Measurements from ENCODE around the gene ANKRD12.

Gene ANKRD12

DNA sequence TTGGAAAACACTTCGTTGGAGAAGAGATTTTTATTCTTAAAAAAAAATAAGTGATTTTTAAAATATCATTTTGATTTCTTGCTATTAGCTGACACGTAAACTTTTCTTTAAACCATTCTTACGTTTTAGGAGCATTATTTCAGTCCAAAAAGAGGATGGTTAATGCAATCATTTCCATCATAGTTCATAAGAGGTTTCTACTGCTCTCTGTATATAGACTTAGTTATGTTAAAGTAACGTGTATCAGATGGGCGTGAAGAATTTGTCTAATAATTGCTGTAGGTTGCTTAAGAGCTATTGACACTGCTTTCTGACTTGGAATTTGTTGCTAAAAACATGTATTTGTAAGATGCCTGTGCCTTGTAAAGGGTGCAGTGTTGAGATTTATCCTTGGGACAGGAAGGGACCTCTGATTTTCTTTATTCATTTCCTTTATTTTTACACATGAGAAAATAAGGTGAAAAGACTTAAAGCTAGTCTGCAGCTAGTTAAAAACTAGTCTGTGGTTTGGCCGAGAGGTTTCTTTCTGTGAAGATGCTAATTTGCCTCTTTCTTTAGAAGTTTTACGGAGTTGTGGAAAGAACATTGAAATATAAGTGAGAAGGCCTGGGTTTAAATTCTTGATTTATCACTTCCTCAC, 2.9 kb downstream of the ANKRD12 start:
- Histone ChIP-seq H3K4me3 (ENCODE audit: low read length in 2 of 2) (peak overlapping the region in 1 of 2 donors; percentile 59), H3K27me3 (ENCODE audit: control insufficient read depth in 2 of 2, insufficient read depth in 2 of 2, low read length in 2 of 2) (no peaks in the 10 kb centered on the region), H3K36me3 (ENCODE audit: control insufficient read depth in 2 of 2, insufficient read depth in 2 of 2, low read length in 2 of 2) (no peaks in the 10 kb centered on the region), H3K9me3 (ENCODE audit: control insufficient read depth in 2 of 2, low read length in 2 of 2) (no peaks in the 10 kb centered on the region), H3K9ac (ENCODE audit: low read depth in 1 of 2, low read length in 2 of 2) (peak overlapping the region in 1 of 2 donors; percentile 28), H3K4me1 (ENCODE audit: control insufficient read depth in 2 of 2, insufficient read depth in 2 of 2, low read length in 2 of 2) (peaks cover 22 to 41% of the 10 kb centered on the region in 2 donors), H3K27ac (ENCODE audit: low read depth in 2 of 2, low read length in 2 of 2) (no peak overlapping the region)

DNA sequence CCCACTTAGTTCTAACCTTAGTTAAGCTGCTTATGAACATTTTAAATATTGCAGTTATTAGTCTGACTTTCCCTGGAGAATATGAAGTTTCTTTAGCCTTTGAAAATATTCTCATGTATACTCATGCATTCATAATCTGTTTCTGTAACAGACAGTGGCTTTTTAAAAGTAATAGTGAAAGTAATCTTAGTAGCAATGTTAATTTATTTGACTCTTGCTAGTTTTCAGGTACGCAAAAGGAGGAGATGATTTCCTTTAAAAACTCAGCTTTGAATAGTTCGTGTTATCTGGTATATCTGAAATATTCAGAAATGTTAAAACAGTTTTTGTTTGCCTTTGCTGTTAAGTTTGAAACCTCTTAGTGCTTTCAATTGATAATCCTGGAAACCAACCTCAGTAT, 3.8 kb downstream of the ANKRD12 start:
- Histone ChIP-seq H3K9ac (ENCODE audit: low read depth in 1 of 2, low read length in 2 of 2) (peak overlapping the region in 1 of 2 donors; percentile 28), H3K4me1 (ENCODE audit: control insufficient read depth in 2 of 2, insufficient read depth in 2 of 2, low read length in 2 of 2) (peaks cover 14 to 32% of the 10 kb centered on the region in 2 donors)

DNA sequence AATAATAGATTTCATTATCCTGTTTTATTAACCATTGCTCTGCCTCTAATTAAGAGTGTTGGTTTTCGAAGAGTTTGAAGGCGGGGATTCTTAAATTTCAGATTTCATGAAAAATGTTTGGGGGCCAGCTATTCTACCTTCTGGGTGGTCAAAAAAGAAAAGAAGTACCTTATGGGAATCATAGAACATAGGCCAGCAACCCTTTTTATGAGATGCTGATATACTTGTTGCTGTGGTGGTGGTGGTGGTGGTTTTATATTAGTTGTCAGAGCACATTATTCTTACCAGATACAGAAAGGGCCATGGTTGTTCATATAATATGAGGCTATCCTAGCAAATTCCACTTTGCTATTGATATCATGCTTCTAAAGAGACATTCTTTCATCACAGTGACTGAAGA, 4.4 kb downstream of the ANKRD12 start:
- Histone ChIP-seq H3K9ac (ENCODE audit: low read depth in 1 of 2, low read length in 2 of 2) (no peak overlapping the region), H3K4me3 (ENCODE audit: low read length in 2 of 2) (no peak overlapping the region), H3K4me1 (ENCODE audit: control insufficient read depth in 2 of 2, insufficient read depth in 2 of 2, low read length in 2 of 2) (peaks cover 8 to 27% of the 10 kb centered on the region in 2 donors)

More for the DNA sequence above, 3.8 kb downstream of the ANKRD12 start:
- Histone ChIP-seq H3K36me3 (ENCODE audit: control insufficient read depth in 2 of 2, insufficient read depth in 2 of 2, low read length in 2 of 2) (no peaks in the 10 kb centered on the region), H3K27ac (ENCODE audit: low read depth in 2 of 2, low read length in 2 of 2) (no peak overlapping the region), H3K27me3 (ENCODE audit: control insufficient read depth in 2 of 2, insufficient read depth in 2 of 2, low read length in 2 of 2) (no peaks in the 10 kb centered on the region), H3K9me3 (ENCODE audit: control insufficient read depth in 2 of 2, low read length in 2 of 2) (no peaks in the 10 kb centered on the region), H3K4me3 (ENCODE audit: low read length in 2 of 2) (peak overlapping the region in 1 of 2 donors; percentile 59)

DNA sequence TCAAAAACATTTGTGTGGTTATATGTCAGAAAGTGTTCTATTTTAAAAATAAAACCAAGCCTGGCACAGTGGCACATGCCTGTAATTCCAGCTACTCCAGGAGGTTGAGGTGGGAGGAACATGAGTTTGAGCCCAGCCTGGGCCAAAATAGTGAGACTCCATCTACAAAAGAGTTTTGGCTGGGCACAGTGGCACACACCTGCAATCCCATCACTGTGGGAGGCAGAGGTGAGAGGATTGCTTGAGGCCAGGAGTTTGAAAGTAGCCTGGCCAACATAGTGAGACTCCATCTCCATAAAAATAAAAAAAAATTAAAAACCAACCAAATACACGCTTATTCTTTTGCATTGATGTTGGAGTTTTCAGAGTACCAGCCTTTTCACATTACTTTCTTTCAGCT, 9.6 kb downstream of the ANKRD12 start:
- Histone ChIP-seq H3K9me3 (ENCODE audit: control insufficient read depth in 2 of 2, low read length in 2 of 2) (no peaks in the 10 kb centered on the region), H3K4me1 (ENCODE audit: control insufficient read depth in 2 of 2, insufficient read depth in 2 of 2, low read length in 2 of 2) (peaks cover 3 to 10% of the 10 kb centered on the region in 2 donors), H3K27me3 (ENCODE audit: control insufficient read depth in 2 of 2, insufficient read depth in 2 of 2, low read length in 2 of 2) (no peaks in the 10 kb centered on the region), H3K9ac (ENCODE audit: low read depth in 1 of 2, low read length in 2 of 2) (no peak overlapping the region), H3K4me3 (ENCODE audit: low read length in 2 of 2) (no peak overlapping the region), H3K36me3 (ENCODE audit: control insufficient read depth in 2 of 2, insufficient read depth in 2 of 2, low read length in 2 of 2) (no peaks in the 10 kb centered on the region), H3K27ac (ENCODE audit: low read depth in 2 of 2, low read length in 2 of 2) (no peak overlapping the region)

More for the DNA sequence above, 4.4 kb downstream of the ANKRD12 start:
- H3K27me3 ChIP-seq (ENCODE audit: control insufficient read depth in 2 of 2, insufficient read depth in 2 of 2, low read length in 2 of 2), result no peaks in the 10 kb centered on the region
- H3K36me3 ChIP-seq (ENCODE audit: control insufficient read depth in 2 of 2, insufficient read depth in 2 of 2, low read length in 2 of 2), result no peaks in the 10 kb centered on the region
- H3K9me3 ChIP-seq (ENCODE audit: control insufficient read depth in 2 of 2, low read length in 2 of 2), result no peaks in the 10 kb centered on the region
- no peak overlapping the region for H3K27ac ChIP-seq (ENCODE audit: low read depth in 2 of 2, low read length in 2 of 2)

DNA sequence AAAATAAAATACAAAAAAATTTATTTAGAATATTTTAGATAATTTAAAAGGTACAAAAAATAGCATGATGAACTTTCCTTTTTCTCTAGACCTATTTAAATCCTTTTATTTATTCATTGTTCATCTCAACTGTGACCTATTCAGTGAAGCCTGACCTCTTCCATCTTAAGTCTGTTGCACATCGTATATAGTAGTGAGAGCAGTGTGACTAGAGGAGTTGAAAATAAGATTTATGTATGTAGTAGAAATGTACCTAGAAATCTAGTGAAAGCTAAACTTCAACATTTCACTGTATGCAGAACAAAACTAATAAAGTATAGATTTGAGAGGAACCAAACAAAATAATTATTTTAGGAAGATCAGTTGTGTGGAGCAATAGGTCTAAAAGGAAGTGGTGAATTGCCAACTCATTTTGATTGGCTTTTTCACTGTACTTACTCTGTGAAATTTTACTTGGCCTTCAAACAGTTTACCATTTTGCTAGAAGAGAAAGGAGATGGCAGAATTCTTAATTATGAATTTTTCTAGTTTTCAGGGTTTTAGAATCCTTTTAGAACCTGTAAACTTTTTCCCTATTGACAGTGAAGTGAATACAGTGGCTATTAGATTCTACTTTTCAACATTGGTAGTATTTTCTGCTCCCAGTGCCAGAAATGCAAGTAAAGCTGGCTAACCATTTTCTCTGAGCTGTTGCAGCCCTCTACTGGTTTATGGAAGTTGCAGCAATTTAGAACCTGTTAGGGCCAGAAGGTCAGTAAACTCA, 11.0 kb downstream of the ANKRD12 start:
- H3K4me1 ChIP-seq (ENCODE audit: control insufficient read depth in 2 of 2, insufficient read depth in 2 of 2, low read length in 2 of 2), result peaks cover 6 to 7% of the 10 kb centered on the region in 2 donors
- H3K9ac ChIP-seq (ENCODE audit: low read depth in 1 of 2, low read length in 2 of 2), result peak overlapping the region in 1 of 2 donors; percentile 10
- no peaks in the 10 kb centered on the region for H3K27me3 ChIP-seq (ENCODE audit: control insufficient read depth in 2 of 2, insufficient read depth in 2 of 2, low read length in 2 of 2)
- no peaks in the 10 kb centered on the region for H3K36me3 ChIP-seq (ENCODE audit: control insufficient read depth in 2 of 2, insufficient read depth in 2 of 2, low read length in 2 of 2)
- H3K9me3 ChIP-seq (ENCODE audit: control insufficient read depth in 2 of 2, low read length in 2 of 2), result no peaks in the 10 kb centered on the region
- H3K27ac ChIP-seq (ENCODE audit: low read depth in 2 of 2, low read length in 2 of 2), result no peak overlapping the region
- H3K4me3 ChIP-seq (ENCODE audit: low read length in 2 of 2), result no peak overlapping the region

DNA sequence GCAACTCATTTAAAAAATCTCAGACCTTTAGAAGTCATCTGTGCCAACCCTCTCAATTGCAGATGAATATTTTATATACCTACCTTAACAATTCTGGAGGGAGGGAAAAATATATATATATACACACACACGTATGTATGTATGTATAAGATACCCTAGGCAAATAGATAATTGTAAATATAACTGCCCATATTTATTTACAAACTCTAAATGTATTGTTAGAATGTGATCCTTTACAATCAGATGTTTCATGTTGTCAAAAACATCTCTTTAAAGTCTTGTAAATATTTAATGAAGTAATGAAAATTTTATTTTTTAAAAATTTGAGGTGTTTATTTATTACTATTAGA, 11.6 kb downstream of the ANKRD12 start:
- H3K36me3 ChIP-seq (ENCODE audit: control insufficient read depth in 2 of 2, insufficient read depth in 2 of 2, low read length in 2 of 2), result no peaks in the 10 kb centered on the region
- no peak overlapping the region for H3K4me3 ChIP-seq (ENCODE audit: low read length in 2 of 2)
- no peaks in the 10 kb centered on the region for H3K27me3 ChIP-seq (ENCODE audit: control insufficient read depth in 2 of 2, insufficient read depth in 2 of 2, low read length in 2 of 2)
- no peak overlapping the region for H3K9ac ChIP-seq (ENCODE audit: low read depth in 1 of 2, low read length in 2 of 2)
- H3K4me1 ChIP-seq (ENCODE audit: control insufficient read depth in 2 of 2, insufficient read depth in 2 of 2, low read length in 2 of 2), result peaks cover 6 to 7% of the 10 kb centered on the region in 2 donors
- H3K27ac ChIP-seq (ENCODE audit: low read depth in 2 of 2, low read length in 2 of 2), result no peak overlapping the region
- no peaks in the 10 kb centered on the region for H3K9me3 ChIP-seq (ENCODE audit: control insufficient read depth in 2 of 2, low read length in 2 of 2)

DNA sequence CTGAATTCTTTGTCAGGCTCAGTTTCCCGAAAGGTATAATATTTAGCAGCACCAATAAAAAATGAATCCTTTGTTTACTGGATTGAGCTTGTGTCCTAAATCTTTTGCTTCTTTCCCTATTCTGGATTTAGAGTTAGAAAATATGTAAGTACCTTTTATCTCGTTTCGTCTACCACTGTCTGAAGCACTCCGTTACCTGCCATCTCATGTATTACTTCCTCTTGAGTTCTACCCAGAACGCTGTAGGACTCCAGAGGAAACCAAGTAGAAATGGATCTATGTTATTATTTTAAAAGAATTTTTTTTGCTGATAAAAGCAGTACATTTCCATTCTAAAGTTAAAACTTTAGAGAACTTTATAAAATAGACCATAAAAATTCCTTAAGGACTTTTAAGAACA, 13.5 kb downstream of the ANKRD12 start:
- Histone ChIP-seq H3K27ac (ENCODE audit: low read depth in 2 of 2, low read length in 2 of 2) (no peak overlapping the region), H3K9ac (ENCODE audit: low read depth in 1 of 2, low read length in 2 of 2) (no peak overlapping the region), H3K27me3 (ENCODE audit: control insufficient read depth in 2 of 2, insufficient read depth in 2 of 2, low read length in 2 of 2) (no peaks in the 10 kb centered on the region), H3K36me3 (ENCODE audit: control insufficient read depth in 2 of 2, insufficient read depth in 2 of 2, low read length in 2 of 2) (no peaks in the 10 kb centered on the region), H3K9me3 (ENCODE audit: control insufficient read depth in 2 of 2, low read length in 2 of 2) (no peaks in the 10 kb centered on the region), H3K4me1 (ENCODE audit: control insufficient read depth in 2 of 2, insufficient read depth in 2 of 2, low read length in 2 of 2) (peaks cover 6 to 7% of the 10 kb centered on the region in 2 donors), H3K4me3 (ENCODE audit: low read length in 2 of 2) (no peak overlapping the region)

DNA sequence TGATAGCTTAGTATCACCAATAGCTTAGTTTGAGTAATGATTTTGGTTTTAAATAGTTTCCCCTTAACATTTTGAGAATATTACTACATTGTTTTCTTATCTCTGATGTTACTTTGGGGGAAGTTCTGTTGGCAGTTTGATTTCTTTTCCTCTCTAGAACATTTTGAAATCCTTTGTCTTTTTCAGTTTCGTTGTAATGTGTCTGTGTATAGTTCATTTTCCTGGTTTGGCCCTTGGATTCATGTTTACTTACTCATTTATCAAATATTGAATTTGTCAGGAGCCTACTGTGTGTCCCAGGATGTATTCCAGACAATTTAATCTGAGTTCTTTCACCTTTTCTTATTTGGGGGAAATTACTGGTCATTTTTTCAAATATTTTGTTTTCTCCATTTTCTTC, 16.7 kb downstream of the ANKRD12 start:
- H3K27me3 ChIP-seq (ENCODE audit: control insufficient read depth in 2 of 2, insufficient read depth in 2 of 2, low read length in 2 of 2), result no peaks in the 10 kb centered on the region
- H3K4me1 ChIP-seq (ENCODE audit: control insufficient read depth in 2 of 2, insufficient read depth in 2 of 2, low read length in 2 of 2), result peaks cover 0 to 3% of the 10 kb centered on the region in 2 donors
- H3K9ac ChIP-seq (ENCODE audit: low read depth in 1 of 2, low read length in 2 of 2), result no peak overlapping the region
- no peak overlapping the region for H3K4me3 ChIP-seq (ENCODE audit: low read length in 2 of 2)
- no peak overlapping the region for H3K27ac ChIP-seq (ENCODE audit: low read depth in 2 of 2, low read length in 2 of 2)
- no peaks in the 10 kb centered on the region for H3K36me3 ChIP-seq (ENCODE audit: control insufficient read depth in 2 of 2, insufficient read depth in 2 of 2, low read length in 2 of 2)
- no peaks in the 10 kb centered on the region for H3K9me3 ChIP-seq (ENCODE audit: control insufficient read depth in 2 of 2, low read length in 2 of 2)

DNA sequence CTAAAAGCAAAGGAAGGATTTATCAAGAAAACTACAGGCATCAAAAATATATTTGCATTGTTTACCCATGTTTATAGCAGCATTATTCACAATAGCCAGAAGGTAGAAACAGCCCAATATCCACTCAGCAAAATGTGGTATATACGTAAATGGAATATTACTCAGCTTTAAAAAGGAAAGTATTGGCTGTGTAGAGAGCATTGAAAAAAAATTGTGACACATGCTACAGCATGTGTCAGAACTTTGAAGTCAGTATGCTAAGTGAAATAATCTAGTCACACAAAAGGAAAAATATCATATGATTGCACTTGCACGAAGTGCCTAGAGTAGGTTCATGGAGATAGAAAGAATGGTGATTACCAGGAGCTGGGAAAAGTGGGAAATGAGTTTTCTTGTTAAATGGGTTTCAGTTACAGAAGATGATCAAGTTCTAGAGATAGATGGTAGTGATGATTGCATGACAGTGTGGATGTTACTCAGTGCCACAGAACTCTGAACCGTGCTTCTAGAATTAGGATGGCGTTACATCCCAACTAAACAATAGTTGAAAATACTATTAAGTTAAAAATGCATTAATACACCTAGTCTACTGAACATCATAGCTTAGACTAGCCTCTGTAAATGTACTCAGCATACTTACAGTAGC, 20.1 kb downstream of the ANKRD12 start:
- no peaks in the 10 kb centered on the region for H3K9me3 ChIP-seq (ENCODE audit: control insufficient read depth in 2 of 2, low read length in 2 of 2)
- no peak overlapping the region for H3K9ac ChIP-seq (ENCODE audit: low read depth in 1 of 2, low read length in 2 of 2)
- H3K4me1 ChIP-seq (ENCODE audit: control insufficient read depth in 2 of 2, insufficient read depth in 2 of 2, low read length in 2 of 2), result peaks cover 0 to 3% of the 10 kb centered on the region in 2 donors
- no peak overlapping the region for H3K4me3 ChIP-seq (ENCODE audit: low read length in 2 of 2)
- H3K27ac ChIP-seq (ENCODE audit: low read depth in 2 of 2, low read length in 2 of 2), result no peak overlapping the region
- no peaks in the 10 kb centered on the region for H3K27me3 ChIP-seq (ENCODE audit: control insufficient read depth in 2 of 2, insufficient read depth in 2 of 2, low read length in 2 of 2)
- no peaks in the 10 kb centered on the region for H3K36me3 ChIP-seq (ENCODE audit: control insufficient read depth in 2 of 2, insufficient read depth in 2 of 2, low read length in 2 of 2)

DNA sequence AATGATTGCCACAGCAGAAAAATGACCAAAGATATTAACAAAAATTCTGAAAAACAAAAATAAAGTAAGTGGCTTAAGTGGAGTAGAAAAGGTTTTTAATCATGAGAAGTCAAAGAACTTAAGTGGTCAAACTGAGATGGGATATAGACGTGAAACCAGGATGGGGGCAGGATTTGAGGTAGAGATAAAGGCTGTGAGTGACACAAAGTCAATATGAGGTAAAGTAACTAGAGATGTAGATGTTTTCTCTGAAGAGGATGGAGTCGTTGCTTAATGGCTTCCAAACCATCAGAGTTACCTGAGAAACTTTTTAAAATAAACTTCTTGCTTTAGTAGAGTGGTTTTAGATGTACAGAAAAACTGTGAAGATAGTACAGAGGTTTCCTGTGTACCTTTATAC, 21.2 kb downstream of the ANKRD12 start:
- no peaks in the 10 kb centered on the region for H3K9me3 ChIP-seq (ENCODE audit: control insufficient read depth in 2 of 2, low read length in 2 of 2)
- H3K27ac ChIP-seq (ENCODE audit: low read depth in 2 of 2, low read length in 2 of 2), result no peak overlapping the region
- no peaks in the 10 kb centered on the region for H3K36me3 ChIP-seq (ENCODE audit: control insufficient read depth in 2 of 2, insufficient read depth in 2 of 2, low read length in 2 of 2)
- H3K27me3 ChIP-seq (ENCODE audit: control insufficient read depth in 2 of 2, insufficient read depth in 2 of 2, low read length in 2 of 2), result no peaks in the 10 kb centered on the region
- no peak overlapping the region for H3K9ac ChIP-seq (ENCODE audit: low read depth in 1 of 2, low read length in 2 of 2)
- no peak overlapping the region for H3K4me3 ChIP-seq (ENCODE audit: low read length in 2 of 2)
- no peaks in the 10 kb centered on the region for H3K4me1 ChIP-seq (ENCODE audit: control insufficient read depth in 2 of 2, insufficient read depth in 2 of 2, low read length in 2 of 2)

Data from mucosa of rectum (tissue), 2 donors.